ENCODE data around the gene ZFYVE16.
"Not testable (repeated sequence)": the region's sequence is repeated elsewhere in the genome, so short reads cannot be mapped to it uniquely, and the experiment has no call there.

Gene ZFYVE16

GRCh38 chr5:80372780-80373179 lies 35.1 kb upstream of the ZFYVE16 start:
- no peak overlapping the region for H3K4me3 ChIP-seq (ENCODE audit: low read depth, low read length)
- TF ChIP-seq CTCF (IDR thresholded peaks at IDR 0.05; ENCODE audit: borderline replicate concordance, insufficient read depth, low read depth, low read length), result no peak

- H3K4me3 ChIP-seq (ENCODE audit: low read depth, low read length), result no peak overlapping the region
- no peak for TF ChIP-seq CTCF (IDR thresholded peaks at IDR 0.05; ENCODE audit: borderline replicate concordance, insufficient read depth, low read depth, low read length)
Observed at GRCh38 chr5:80374188-80374587, 33.7 kb upstream of the ZFYVE16 start.

GRCh38 chr5:80376557-80376956 lies 31.3 kb upstream of the ZFYVE16 start:
- H3K4me3 ChIP-seq (ENCODE audit: low read depth, low read length), result no peak overlapping the region
- no peak for TF ChIP-seq CTCF (IDR thresholded peaks at IDR 0.05; ENCODE audit: borderline replicate concordance, insufficient read depth, low read depth, low read length)

GRCh38 chr5:80382488-80382887 lies 25.4 kb upstream of the ZFYVE16 start:
- no peak for TF ChIP-seq CTCF (IDR thresholded peaks at IDR 0.05; ENCODE audit: borderline replicate concordance, insufficient read depth, low read depth, low read length)

GRCh38 chr5:80387063-80387768 lies 20.6 kb upstream of the ZFYVE16 start:
- no peak overlapping the region for H3K4me3 ChIP-seq (ENCODE audit: low read depth, low read length)
- TF ChIP-seq CTCF (IDR thresholded peaks at IDR 0.05; ENCODE audit: borderline replicate concordance, insufficient read depth, low read depth, low read length), result no peak

More at GRCh38 chr5:80382488-80382887, 25.4 kb upstream of the ZFYVE16 start:
- H3K4me3 ChIP-seq (ENCODE audit: low read depth, low read length), result no peak overlapping the region

GRCh38 chr5:80389580-80389979 lies 18.3 kb upstream of the ZFYVE16 start:
- no peak overlapping the region for H3K4me3 ChIP-seq (ENCODE audit: low read depth, low read length)
- no peak for TF ChIP-seq CTCF (IDR thresholded peaks at IDR 0.05; ENCODE audit: borderline replicate concordance, insufficient read depth, low read depth, low read length)

GRCh38 chr5:80390413-80390812 lies 17.5 kb upstream of the ZFYVE16 start:
- H3K4me3 ChIP-seq (ENCODE audit: low read depth, low read length), result not testable (repeated sequence)

GRCh38 chr5:80391267-80391666 lies 16.6 kb upstream of the ZFYVE16 start:
- not testable (repeated sequence) for H3K4me3 ChIP-seq (ENCODE audit: low read depth, low read length)
